ENCODE data around the gene PNO1.

Gene PNO1

GRCh38 chr2:68200157-68200787, 42.6 kb downstream of the PNO1 start:
- DNase-seq (ENCODE audit: low read depth in 2 of 2), result peak in 1 of 2 donors; percentile 45
- no peak for TF ChIP-seq CTCF (IDR thresholded peaks at IDR 0.05; ENCODE audit: low read depth, low read length)
- H3K4me3 ChIP-seq (replicated peaks in 1 of 2; ENCODE audit: low read depth in 2 of 2, low read length in 2 of 2), result no peak overlapping the region

- no peak for TF ChIP-seq CTCF (IDR thresholded peaks at IDR 0.05; ENCODE audit: low read depth, low read length)
- no peak overlapping the region for H3K4me3 ChIP-seq (replicated peaks in 1 of 2; ENCODE audit: low read depth in 2 of 2, low read length in 2 of 2)
- DNase-seq (ENCODE audit: low read depth in 2 of 2), result no peak
Measured at GRCh38 chr2:68203587-68203986, 45.9 kb downstream of the PNO1 start.

DNA sequence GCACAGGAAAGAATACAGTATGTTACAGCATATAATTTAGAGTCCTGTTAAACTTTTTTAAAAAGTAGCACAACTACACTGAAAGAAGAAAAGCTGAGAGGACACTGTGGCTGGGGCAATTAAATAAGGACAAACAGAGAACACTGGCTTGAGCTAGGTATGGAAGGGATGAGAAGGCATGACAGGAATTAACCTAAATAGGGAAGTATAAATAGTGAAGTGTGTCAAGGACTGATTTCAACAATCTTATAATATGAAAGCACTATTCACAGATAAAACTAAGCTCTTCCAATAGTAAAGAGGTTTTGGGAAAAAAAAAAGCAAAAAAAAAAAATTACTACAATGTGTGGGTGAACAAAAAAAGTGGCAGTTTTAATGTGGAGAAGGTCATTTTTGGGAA, 49.1 kb downstream of the PNO1 start:
- no peak overlapping the region for H3K4me3 ChIP-seq (replicated peaks in 1 of 2; ENCODE audit: low read depth in 2 of 2, low read length in 2 of 2)
- no peak for TF ChIP-seq CTCF (IDR thresholded peaks at IDR 0.05; ENCODE audit: low read depth, low read length)
- no peak for DNase-seq (ENCODE audit: low read depth in 2 of 2)

DNA sequence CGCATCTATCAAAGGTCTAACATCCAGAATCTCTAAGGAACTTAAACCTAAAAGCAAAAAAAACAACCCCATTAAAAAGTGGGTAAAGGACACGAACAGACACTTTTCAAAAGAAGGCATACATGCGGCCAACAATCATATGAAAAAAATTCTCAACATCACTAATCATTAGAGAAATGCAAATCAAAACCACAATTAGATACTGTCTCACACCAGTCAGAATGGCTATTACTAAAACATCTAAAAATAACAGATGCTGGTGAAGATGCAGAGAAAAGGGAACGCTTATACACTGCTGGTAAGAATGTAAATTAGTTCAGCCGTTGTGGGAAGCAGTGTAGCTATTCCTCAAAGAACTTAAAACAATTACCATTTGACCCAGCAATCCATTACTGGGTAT, 56.7 kb downstream of the PNO1 start:
- TF ChIP-seq CTCF (IDR thresholded peaks at IDR 0.05; ENCODE audit: low read depth, low read length), result no peak
- H3K4me3 ChIP-seq (replicated peaks in 1 of 2; ENCODE audit: low read depth in 2 of 2, low read length in 2 of 2), result no peak overlapping the region
- no peak for DNase-seq (ENCODE audit: low read depth in 2 of 2)

- no peak for TF ChIP-seq CTCF (IDR thresholded peaks at IDR 0.05; ENCODE audit: low read depth, low read length)
- peak in 1 of 2 donors; percentile 71 for DNase-seq (ENCODE audit: low read depth in 2 of 2)
Measured at GRCh38 chr2:68216454-68217310, 59.0 kb downstream of the PNO1 start.

DNA sequence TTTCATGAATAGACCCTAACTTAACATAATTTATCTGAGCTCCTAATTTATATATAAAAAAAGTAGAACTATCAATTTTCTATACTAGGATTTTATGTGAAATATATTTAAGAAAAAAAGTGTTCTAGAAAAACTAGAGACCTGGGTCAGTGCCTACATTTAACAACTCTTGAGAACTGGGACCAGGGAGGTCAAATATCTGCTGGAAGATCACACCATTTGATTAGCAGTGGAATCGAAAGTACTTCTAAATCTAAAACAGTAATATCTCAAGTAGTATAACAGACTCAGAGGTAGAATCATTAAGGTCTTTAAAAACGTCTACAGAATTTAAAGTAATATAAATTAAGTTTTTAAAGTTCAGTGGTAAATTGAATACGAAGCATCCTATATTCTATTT, 60.0 kb downstream of the PNO1 start:
- TF ChIP-seq CTCF (IDR thresholded peaks at IDR 0.05; ENCODE audit: low read depth, low read length), result no peak
- no peak for DNase-seq (ENCODE audit: low read depth in 2 of 2)
- H3K4me3 ChIP-seq (replicated peaks in 1 of 2; ENCODE audit: low read depth in 2 of 2, low read length in 2 of 2), result no peak overlapping the region

More at GRCh38 chr2:68216454-68217310, 59.0 kb downstream of the PNO1 start:
- no peak overlapping the region for H3K4me3 ChIP-seq (replicated peaks in 1 of 2; ENCODE audit: low read depth in 2 of 2, low read length in 2 of 2)

All from cardiac fibroblast (primary cell).